ENCODE data around the gene TECR. TPM values are rescaled to one million over a fixed set of nuclear protein-coding genes. Genes with fewer than 3 reads are reported as not detected.

TECR gene
- polyA plus RNA-seq, 3 donors: 59.8 to 79.6 (median 76.7) TPM

DNA sequence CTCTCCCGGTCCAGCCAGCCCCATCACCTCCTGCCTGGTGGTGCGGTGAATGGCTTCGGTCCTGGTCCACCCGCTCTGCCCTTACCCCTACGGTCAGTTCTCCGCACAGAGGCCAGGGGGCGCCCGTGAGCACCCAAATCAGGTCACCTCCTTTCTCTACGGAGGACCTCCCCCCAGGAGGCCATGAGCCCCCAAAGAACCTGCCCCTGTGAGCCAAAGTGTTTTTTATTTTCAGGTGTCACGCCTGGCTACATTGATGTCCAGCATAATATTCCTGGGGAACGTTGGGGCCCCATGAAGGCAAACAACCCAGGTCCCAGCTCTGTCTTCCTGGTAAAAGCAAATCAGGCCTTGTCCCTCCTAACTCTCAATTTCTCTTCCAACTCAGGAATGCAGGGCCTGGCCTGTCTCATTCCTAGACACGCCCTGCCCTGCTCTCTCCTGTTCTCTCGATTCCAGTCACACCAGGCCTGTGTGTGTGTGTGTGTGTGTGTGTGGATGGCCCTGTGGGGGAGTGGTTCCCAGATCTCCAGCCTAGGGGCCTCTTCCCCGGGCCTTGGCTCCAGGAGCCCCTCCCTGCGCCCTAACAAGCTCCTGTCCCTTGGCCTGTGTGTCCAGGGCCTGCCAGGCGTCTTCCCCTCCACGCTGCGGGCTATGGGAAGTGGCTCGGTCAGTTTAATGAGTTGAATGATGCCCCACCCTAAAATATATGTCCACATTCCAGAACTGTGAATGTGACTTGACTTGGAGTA is 23.7 kb upstream of the TECR start:
- Mint-ChIP-seq H3K4me3 (no peak overlapping the region), H3K9me3 (no peaks in the 10 kb centered on the region), H3K36me3 (peaks cover 2 to 5% of the 10 kb centered on the region in 2 donors), H3K4me1 (peaks cover 48% of the 10 kb centered on the region), H3K27me3 (ENCODE audit: low read depth in 3 of 3) (peaks cover 5 to 8% (median 5%) of the 10 kb centered on the region in 3 donors), H3K27ac (peak overlapping the region in 6 of 7 donors; percentile 8 to 74 (median 42))
- TF ChIP-seq CTCF (IDR thresholded peaks at IDR 0.05): peak; percentile 95
- H3K36me3 ChIP-seq (replicated peaks in 1 of 2; ENCODE audit: control insufficient read depth in 1 of 2, insufficient read depth in 2 of 2, low read length in 2 of 2): no peaks in the 10 kb centered on the region
- no peaks in the 10 kb centered on the region for H3K9me3 ChIP-seq (replicated peaks in 1 of 2; ENCODE audit: control insufficient read depth in 1 of 2, insufficient read depth in 1 of 2, low read length in 2 of 2)
- H2AFZ ChIP-seq (ENCODE audit: insufficient read depth, low read depth, low read length, poor library complexity, severe bottlenecking): no peak overlapping the region
- WGBS (ENCODE audit: insufficient coverage): 28% methylated on average over 13 of the region's 19 CpGs
- peaks cover 38 to 49% of the 10 kb centered on the region in 2 donors for H3K4me1 ChIP-seq (ENCODE audit: control insufficient read depth in 1 of 2, insufficient read depth in 2 of 2, low read length in 2 of 2)
- peak; percentile 47 to 63 (median 56) for DNase-seq
- intact Hi-C loops (cut with micrococcal nuclease): no loop called here
- no peaks in the 10 kb centered on the region for H3K27me3 ChIP-seq (ENCODE audit: control insufficient read depth in 2 of 2, insufficient read depth in 2 of 2, low read length in 2 of 2)
- H4K20me1 ChIP-seq (ENCODE audit: insufficient read depth, low read length): no peaks in the 10 kb centered on the region
- H3K79me2 ChIP-seq (ENCODE audit: insufficient read depth, low read length): no peaks in the 10 kb centered on the region
- H3K27ac ChIP-seq (ENCODE audit: low read depth in 1 of 2, low read length in 2 of 2): no peak overlapping the region
- no peak overlapping the region for H3K9ac ChIP-seq (ENCODE audit: insufficient read depth, low read length, poor library complexity, severe bottlenecking)
- H3K4me2 ChIP-seq (replicated peaks; ENCODE audit: extremely low read depth, low read length, poor library complexity, severe bottlenecking): no peak overlapping the region
- H3K4me3 ChIP-seq (replicated peaks in 1 of 3; ENCODE audit: low read depth in 2 of 3, low read length in 3 of 3): no peak overlapping the region

DNA sequence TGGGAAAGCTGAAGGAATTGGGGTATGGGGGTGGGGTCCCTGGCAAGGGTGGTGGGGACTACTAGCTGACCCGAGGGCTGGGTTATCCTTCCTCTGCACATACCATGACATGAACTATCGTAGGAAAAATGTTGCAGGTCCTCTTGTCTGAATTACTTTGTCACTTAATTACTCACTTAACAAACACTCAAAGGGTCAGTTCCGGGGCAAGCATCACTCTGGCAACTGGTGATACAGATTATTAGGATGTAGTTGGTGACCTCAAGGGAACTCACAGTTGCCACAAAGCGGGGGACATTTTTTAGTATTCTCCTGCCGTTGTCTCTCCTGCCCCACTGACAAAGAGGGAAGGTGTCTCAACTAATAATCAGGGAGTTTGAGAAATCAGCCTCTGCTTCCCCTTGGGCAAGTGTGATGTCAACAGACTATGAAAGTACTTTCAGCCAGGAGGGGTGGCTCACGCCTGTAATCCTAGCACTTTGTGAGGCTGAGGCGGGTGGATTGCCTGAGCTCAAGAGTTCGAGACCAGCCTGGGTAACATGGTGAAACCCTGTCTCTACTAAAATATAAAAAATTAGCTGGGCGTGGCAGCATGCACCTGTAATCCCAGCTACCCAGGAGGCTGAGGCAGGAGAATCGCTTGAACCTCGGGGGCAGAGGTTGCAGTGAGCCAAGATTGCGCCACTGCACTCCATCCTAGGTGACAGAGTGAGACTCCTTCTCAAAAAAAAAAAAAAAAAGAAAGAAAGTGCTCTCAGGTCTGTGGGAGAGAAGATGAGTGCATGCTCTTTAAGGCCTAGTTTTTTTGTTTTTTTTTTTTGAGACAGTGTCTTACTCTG is 21.5 kb upstream of the TECR start:
- Mint-ChIP-seq H3K4me1 (peaks cover 61% of the 10 kb centered on the region), H3K36me3 (peaks cover 2 to 5% of the 10 kb centered on the region in 2 donors), H3K9me3 (no peaks in the 10 kb centered on the region), H3K27me3 (ENCODE audit: low read depth in 3 of 3) (peaks cover 5 to 8% (median 8%) of the 10 kb centered on the region in 3 donors), H3K4me3 (no peak overlapping the region), H3K27ac (peak overlapping the region; percentile 84 to 99 (median 95))
- H3K9ac ChIP-seq (ENCODE audit: insufficient read depth, low read length, poor library complexity, severe bottlenecking): no peak overlapping the region
- peak overlapping the region; percentile 66 to 67 for H3K27ac ChIP-seq (ENCODE audit: low read depth in 1 of 2, low read length in 2 of 2)
- no peak for TF ChIP-seq CTCF (IDR thresholded peaks at IDR 0.05)
- H3K9me3 ChIP-seq (replicated peaks in 1 of 2; ENCODE audit: control insufficient read depth in 1 of 2, insufficient read depth in 1 of 2, low read length in 2 of 2): no peaks in the 10 kb centered on the region
- H3K4me2 ChIP-seq (replicated peaks; ENCODE audit: extremely low read depth, low read length, poor library complexity, severe bottlenecking): no peak overlapping the region
- H4K20me1 ChIP-seq (ENCODE audit: insufficient read depth, low read length): no peaks in the 10 kb centered on the region
- H3K4me1 ChIP-seq (ENCODE audit: control insufficient read depth in 1 of 2, insufficient read depth in 2 of 2, low read length in 2 of 2): peaks cover 51 to 65% of the 10 kb centered on the region in 2 donors
- no peaks in the 10 kb centered on the region for H3K79me2 ChIP-seq (ENCODE audit: insufficient read depth, low read length)
- DNase-seq: peak; percentile 83 to 86 (median 84)
- no peaks in the 10 kb centered on the region for H3K27me3 ChIP-seq (ENCODE audit: control insufficient read depth in 2 of 2, insufficient read depth in 2 of 2, low read length in 2 of 2)
- 20% methylated on average over 1 of the region's 12 CpGs for WGBS (ENCODE audit: insufficient coverage)
- no peak overlapping the region for H3K4me3 ChIP-seq (replicated peaks in 1 of 3; ENCODE audit: low read depth in 2 of 3, low read length in 3 of 3)
- no peak overlapping the region for H2AFZ ChIP-seq (ENCODE audit: insufficient read depth, low read depth, low read length, poor library complexity, severe bottlenecking)
- intact Hi-C loops (cut with micrococcal nuclease): no loop called here
- no peaks in the 10 kb centered on the region for H3K36me3 ChIP-seq (replicated peaks in 1 of 2; ENCODE audit: control insufficient read depth in 1 of 2, insufficient read depth in 2 of 2, low read length in 2 of 2)

Measured in CD14-positive monocyte (primary cell).